SK-MEL-5 (cell line): ENCODE results near the gene TPP1. TPM values are rescaled to one million over a fixed set of nuclear protein-coding genes. Genes with fewer than 3 reads are reported as not detected.

Experiments
- DNase-seq: peaks from one replicate; pipeline ENCODE4 v3.0.0-alpha.2; 2016; ENCODE audit warnings: low read depth, low spot score
- in situ Hi-C: cut with HindIII; loops from 2 replicates; pipeline ENCODE4 v1.10.0; 2016; ENCODE audit warnings: low sequenced_read_pairs, high pct_unique_total_duplicates, low pct_unique_long_range_greater_than_20kb
- total RNA-seq: library from RNA; depleted of rRNA; stranded (reverse); fragments of >200 nt; shearing (Covaris generic); gene quantifications from 2 replicates; pipeline ENCODE4 v1.2.3, GENCODE V29; 2014

TPP1 gene
- total RNA-seq, 1 experiment from 2014 or later: 84.3 TPM

GRCh38 chr11:6583584-6583983 is 35.6 kb downstream of the TPP1 start:
- DNase-seq: no peak
- in situ Hi-C loops: no loop called here

- DNase-seq: no peak
- in situ Hi-C loops: no loop called here
Observed at GRCh38 chr11:6579681-6580080, 39.5 kb downstream of the TPP1 start.

GRCh38 chr11:6578134-6578533 is 41.1 kb downstream of the TPP1 start:
- in situ Hi-C loops: no loop called here
- no peak for DNase-seq

GRCh38 chr11:6576471-6577373 is 42.5 kb downstream of the TPP1 start:
- peak; percentile 88 for DNase-seq
- in situ Hi-C loops: no loop called here

- peak; percentile 82 for DNase-seq
- in situ Hi-C loops: no loop called here
Observed at GRCh38 chr11:6574816-6575715, 44.2 kb downstream of the TPP1 start.

- DNase-seq: no peak
- in situ Hi-C loops: no loop called here
Observed at GRCh38 chr11:6572215-6572614, 47.0 kb downstream of the TPP1 start.

GRCh38 chr11:6571434-6572008 is 47.7 kb downstream of the TPP1 start:
- no peak for DNase-seq
- in situ Hi-C loops: no loop called here

GRCh38 chr11:6570691-6571427 is 48.4 kb downstream of the TPP1 start:
- no peak for DNase-seq
- in situ Hi-C loops: no loop called here

GRCh38 chr11:6569706-6570105 is 49.5 kb downstream of the TPP1 start:
- no peak for DNase-seq
- in situ Hi-C loops: no loop called here

- in situ Hi-C loops: no loop called here
Observed at GRCh38 chr11:6568191-6568918, 50.9 kb downstream of the TPP1 start.

GRCh38 chr11:6567371-6567745 is 51.9 kb downstream of the TPP1 start:
- DNase-seq: no peak
- in situ Hi-C loops: no loop called here

More at GRCh38 chr11:6568191-6568918, 50.9 kb downstream of the TPP1 start:
- peak; percentile 16 for DNase-seq

- no peak for DNase-seq
Observed at GRCh38 chr11:6566704-6567370, 52.4 kb downstream of the TPP1 start.

GRCh38 chr11:6565988-6566703 is 53.1 kb downstream of the TPP1 start:
- in situ Hi-C loops: no loop called here
- no peak for DNase-seq

More at GRCh38 chr11:6566704-6567370, 52.4 kb downstream of the TPP1 start:
- in situ Hi-C loops: no loop called here

GRCh38 chr11:6565325-6565724 is 53.9 kb downstream of the TPP1 start:
- in situ Hi-C loops: no loop called here
- no peak for DNase-seq

GRCh38 chr11:6563667-6564066 is 55.6 kb downstream of the TPP1 start:
- in situ Hi-C loops: no loop called here
- DNase-seq: no peak

- no peak for DNase-seq
- in situ Hi-C loops: no loop called here
Observed at GRCh38 chr11:6563121-6563619, 56.1 kb downstream of the TPP1 start.
